GM21390 (cell line): Measurements from ENCODE around the gene DNAJC16.

Experiments
- ATAC-seq: cut with Tn5 transposase; IDR thresholded peaks from one replicate; pipeline ENCODE4 v1.9.1; 2021; ENCODE audit not compliant: unreplicated experiment

Gene DNAJC16

DNA sequence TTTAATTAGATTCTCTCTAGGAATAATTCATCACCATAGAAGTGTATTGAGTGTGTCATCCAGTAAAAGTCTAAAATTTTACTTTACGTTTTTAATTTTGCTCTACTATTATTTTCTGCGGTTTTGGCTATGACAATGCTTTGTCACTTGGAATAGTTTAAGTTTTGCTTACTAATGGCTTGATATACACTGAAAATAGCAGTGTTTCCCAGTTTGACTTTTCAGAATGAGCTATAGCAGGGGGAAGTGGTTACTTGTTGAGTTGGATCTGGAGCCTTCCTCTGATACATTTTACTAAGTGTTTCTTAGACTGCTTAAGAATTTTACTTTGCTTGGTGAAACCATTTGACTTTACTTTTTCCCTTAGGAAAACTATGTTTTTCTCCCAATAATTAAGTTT, 5.0 kb downstream of the DNAJC16 start:
- ATAC-seq = no peak

DNA sequence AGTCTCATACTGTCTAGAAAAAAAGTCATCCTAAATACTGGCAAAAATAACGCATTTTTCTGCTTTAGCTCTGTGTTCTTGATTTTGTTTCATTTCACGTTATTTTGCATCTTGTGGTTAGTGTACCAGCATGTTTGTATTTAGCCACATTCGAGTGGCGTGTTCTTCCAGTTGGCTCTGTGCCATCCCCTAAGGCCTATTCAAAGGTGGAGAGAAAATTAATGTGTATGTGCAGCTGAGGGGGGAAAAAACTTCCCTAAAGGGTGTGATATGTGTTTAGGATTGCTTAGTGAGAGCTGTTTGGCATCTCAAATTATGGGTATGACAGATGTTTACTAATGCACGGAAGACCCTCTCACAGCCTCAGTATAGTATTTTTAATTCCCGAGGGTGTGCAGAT, 12.1 kb downstream of the DNAJC16 start:
- no peak for ATAC-seq

DNA sequence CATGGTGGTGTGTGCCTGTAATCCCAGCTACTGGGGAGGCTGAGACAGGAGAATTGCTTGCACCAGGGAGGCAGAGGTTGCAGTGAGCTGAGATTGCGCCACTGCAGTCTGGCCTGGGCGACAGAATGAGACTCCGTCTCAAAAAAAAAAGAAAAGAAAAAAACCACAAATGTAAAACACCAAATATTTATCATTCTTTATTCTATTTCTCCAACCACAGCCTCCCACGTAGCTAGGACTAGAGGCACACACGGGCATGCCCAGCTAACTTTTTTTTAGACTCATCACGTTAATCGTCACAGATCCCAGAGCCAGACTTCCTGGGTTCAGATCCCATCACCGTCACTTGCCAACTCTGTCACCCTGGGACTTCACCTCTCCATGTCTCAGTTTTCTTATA, 13.5 kb downstream of the DNAJC16 start:
- ATAC-seq = no peak

GRCh38 chr1:15541231-15541792, 14.7 kb downstream of the DNAJC16 start:
- no peak for ATAC-seq

GRCh38 chr1:15542388-15543250, 16.0 kb downstream of the DNAJC16 start:
- no peak for ATAC-seq

- ATAC-seq = no peak
Measured at GRCh38 chr1:15543251-15543588, 16.6 kb downstream of the DNAJC16 start.

- ATAC-seq = no peak
Measured at GRCh38 chr1:15543589-15544568, 17.2 kb downstream of the DNAJC16 start.

DNA sequence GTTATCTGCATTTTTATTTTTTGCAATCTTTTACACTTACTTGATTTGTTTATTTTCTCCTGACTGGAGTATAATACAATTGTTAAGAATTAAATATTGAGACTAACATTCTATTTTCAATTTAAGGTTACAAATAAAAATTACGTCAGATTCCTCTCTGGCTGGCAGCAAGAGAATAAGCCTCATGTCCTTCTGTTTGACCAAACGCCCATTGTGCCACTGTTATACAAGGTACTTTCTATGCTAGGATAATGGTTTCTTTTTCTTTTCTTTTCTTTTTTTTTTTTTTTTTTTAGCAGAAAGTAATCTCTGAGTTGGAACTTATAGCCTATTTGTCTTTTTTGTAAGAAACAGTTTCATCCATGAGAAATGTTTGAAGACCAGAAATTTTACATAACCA, 20.0 kb downstream of the DNAJC16 start:
- no peak for ATAC-seq

- ATAC-seq = no peak
Measured at GRCh38 chr1:15550573-15550972, 23.9 kb downstream of the DNAJC16 start.

DNA sequence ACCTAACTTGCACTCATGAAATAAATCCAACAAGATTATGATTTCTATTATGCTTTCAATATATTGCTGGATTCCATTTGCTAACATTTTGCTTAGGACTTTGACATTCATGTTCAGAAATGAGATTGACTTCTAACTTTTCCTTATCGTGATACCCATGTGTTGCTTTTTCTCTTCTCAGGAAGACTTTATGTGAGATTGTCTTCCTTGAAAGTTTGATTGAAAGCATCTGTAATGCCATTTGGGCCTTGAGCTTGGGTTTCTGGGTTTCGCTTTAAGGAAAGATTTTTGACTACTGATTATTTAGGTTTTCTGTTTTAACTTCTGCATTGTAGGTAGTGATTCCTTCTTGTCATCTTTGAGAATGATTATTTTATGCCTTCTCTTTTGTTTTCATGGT, 30.4 kb downstream of the DNAJC16 start:
- ATAC-seq = no peak

- no peak for ATAC-seq
Measured at GRCh38 chr1:15557594-15557993, 30.9 kb downstream of the DNAJC16 start.

DNA sequence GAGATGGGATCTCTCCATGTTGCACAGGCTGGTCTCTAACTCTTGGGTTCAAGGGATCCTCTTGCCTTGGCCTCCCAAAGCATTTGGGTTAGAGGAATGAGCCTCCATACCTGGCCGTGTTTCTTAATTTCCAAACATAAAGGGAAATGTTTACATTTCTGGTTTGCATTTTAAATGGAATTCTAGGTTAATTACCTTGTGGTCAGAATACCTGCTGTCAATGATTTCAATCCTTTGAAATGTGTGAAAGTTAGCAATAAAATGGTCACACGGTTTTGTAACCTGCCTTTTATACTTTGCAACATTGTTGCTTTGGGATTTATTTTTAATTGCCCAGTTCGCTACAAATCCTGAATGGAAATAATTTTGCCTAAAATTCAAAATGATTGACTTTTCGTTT, 31.9 kb downstream of the DNAJC16 start:
- no peak for ATAC-seq

DNA sequence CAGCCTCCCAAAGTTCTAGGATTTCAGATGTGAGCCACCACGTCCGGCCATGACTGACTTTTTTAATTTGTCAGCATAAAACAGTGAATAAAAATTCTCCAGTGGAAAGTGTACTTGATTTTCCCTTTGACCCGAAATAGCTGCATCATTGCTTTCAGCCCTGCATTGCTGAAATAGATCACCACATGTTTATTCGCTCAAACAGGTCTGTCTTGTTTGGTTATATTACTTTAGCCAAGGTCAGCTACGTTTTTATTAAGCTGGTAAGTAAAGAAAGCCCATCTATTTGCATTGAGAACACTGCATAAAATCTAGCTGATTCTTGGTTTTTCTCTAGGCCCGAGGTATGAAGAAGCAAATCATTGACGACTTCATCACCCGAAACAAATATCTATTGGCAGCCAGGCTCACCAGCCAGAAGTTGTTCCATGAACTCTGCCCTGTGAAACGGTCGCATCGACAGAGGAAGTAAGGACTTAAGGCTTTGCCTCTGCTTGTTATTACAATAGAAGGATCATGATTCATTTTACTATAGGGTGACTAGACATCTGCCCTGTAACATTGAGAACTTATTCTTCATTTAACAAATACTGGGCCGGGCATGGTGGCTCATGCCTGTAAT, 32.7 kb downstream of the DNAJC16 start:
- no peak for ATAC-seq

GRCh38 chr1:15568387-15569073, 41.9 kb downstream of the DNAJC16 start:
- no peak for ATAC-seq

GRCh38 chr1:15570861-15571260, 44.2 kb downstream of the DNAJC16 start:
- ATAC-seq = no peak

DNA sequence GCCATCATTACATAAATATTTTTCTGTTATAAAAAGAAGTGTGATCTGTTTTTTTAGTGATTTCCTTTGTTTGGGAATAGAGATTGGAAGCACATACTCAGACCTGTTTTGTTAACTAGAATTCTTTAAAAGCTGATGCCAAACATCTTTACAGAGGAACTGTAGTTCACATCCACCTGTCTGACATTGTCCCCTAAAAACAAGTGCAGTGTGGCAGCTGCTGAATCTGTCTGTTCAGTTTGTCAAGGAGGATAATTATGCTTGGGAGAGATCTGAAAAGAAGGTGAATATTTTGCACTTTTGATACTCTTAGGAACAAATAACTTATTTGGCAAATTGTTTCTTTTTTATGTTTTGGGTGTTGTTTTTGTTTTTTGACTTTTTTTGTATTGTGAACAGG, 44.6 kb downstream of the DNAJC16 start:
- no peak for ATAC-seq

- ATAC-seq = no peak
Measured at GRCh38 chr1:15573477-15573876, 46.8 kb downstream of the DNAJC16 start.

DNA sequence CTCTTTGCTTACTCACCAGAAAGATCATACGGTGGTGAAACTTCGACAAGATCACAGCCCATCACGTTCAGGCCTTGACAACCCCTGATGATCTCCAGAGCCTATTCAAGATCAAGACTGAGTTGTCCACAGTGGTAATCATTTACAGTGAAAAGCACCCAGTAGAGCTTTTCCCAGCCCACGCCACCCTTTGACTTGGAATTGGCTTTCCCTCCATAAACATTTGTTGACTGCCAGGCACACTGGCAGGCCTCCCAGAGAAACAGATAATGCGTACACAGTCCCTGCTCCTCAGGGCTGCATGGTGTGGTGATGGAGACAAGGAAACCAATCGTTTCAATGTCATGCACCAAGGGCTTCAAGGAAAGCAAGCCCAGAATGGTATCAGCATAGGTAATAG, 48.1 kb downstream of the DNAJC16 start:
- no peak for ATAC-seq

DNA sequence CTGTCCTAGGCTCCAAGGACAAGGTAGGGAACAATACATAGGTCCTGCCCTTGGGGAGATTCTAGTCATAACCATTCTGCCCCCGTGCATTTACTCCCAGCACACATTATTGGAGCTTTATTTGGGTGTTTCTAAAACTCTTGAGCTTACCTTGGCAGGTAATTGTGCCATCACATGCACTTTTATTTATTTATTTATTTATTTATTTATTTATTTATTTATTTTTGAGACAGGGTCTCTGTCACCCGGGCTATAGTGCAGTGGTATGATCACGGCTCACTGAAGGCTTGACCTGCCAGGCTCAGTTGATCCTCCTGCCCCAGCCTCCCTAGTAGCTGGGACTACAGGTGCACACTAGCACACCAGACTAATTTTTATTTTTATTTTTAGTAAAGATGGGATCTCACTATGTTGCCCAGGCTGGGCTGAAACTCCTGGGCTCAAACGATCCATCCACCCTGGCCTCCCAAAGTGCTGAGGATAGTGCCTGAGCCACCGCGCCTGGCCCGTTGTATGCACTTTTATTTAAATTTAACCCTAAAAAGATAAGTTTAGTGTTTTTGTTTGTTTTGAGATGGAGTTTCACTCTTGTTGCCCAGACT, 49.0 kb downstream of the DNAJC16 start:
- ATAC-seq = no peak

DNA sequence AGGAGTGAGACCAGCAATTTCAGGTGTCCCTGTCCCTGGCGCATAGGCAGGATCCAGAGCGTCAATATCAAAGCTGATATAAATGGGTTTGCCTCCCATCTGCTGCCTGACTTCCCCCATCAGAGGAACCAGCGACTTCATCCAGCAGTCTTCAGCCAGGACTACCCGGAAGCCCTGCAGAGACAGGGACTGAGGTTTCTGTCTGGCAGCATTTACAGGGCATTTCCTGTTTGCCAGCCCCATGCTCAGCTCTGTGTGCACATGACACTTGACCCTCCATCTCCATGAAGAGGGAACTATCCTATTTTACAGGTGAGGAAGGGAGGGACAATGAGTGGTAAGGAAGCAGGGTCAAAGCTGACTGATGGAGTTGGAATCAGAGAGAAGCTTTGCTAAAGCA, 51.0 kb downstream of the DNAJC16 start:
- ATAC-seq = no peak
